ENCODE data around the gene NPTX1.

Gene NPTX1

GRCh38 chr17:80482058-80482318 is 5.6 kb upstream of the NPTX1 start:
- intact Hi-C loops (cut with DNase I; ENCODE audit: low total_unique reads), result no loop called here
- TF ChIP-seq, protein P1, sequence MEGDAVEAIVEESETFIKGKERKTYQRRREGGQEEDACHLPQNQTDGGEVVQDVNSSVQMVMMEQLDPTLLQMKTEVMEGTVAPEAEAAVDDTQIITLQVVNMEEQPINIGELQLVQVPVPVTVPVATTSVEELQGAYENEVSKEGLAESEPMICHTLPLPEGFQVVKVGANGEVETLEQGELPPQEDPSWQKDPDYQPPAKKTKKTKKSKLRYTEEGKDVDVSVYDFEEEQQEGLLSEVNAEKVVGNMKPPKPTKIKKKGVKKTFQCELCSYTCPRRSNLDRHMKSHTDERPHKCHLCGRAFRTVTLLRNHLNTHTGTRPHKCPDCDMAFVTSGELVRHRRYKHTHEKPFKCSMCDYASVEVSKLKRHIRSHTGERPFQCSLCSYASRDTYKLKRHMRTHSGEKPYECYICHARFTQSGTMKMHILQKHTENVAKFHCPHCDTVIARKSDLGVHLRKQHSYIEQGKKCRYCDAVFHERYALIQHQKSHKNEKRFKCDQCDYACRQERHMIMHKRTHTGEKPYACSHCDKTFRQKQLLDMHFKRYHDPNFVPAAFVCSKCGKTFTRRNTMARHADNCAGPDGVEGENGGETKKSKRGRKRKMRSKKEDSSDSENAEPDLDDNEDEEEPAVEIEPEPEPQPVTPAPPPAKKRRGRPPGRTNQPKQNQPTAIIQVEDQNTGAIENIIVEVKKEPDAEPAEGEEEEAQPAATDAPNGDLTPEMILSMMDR (IDR thresholded peaks at IDR 0.05), result no peak
- H3K4me3 ChIP-seq, result no peak overlapping the region
- H3K27me3 ChIP-seq, result peaks cover 34 to 100% of the 10 kb centered on the region in 2 donors
- peaks cover 4 to 22% (median 19%) of the 10 kb centered on the region in 4 donors for H3K4me1 ChIP-seq
- no peaks in the 10 kb centered on the region for H3K36me3 ChIP-seq
- DNase-seq, result no peak
- no peaks in the 10 kb centered on the region for H3K9me3 ChIP-seq
- H3K27ac ChIP-seq, result no peak overlapping the region

- H3K36me3 ChIP-seq, result no peaks in the 10 kb centered on the region
- TF ChIP-seq, protein P1 (IDR thresholded peaks at IDR 0.05), result no peak
- no peak overlapping the region for H3K4me3 ChIP-seq
- DNase-seq, result no peak
- peaks cover 4 to 27% (median 24%) of the 10 kb centered on the region in 4 donors for H3K4me1 ChIP-seq
- H3K27me3 ChIP-seq, result peaks cover 34 to 100% of the 10 kb centered on the region in 2 donors
- H3K9me3 ChIP-seq, result no peaks in the 10 kb centered on the region
- intact Hi-C loops (cut with DNase I; ENCODE audit: low total_unique reads), result no loop called here
- no peak overlapping the region for H3K27ac ChIP-seq
Observed at GRCh38 chr17:80481284-80482057, 5.1 kb upstream of the NPTX1 start.

GRCh38 chr17:80480248-80480647 is 3.8 kb upstream of the NPTX1 start:
- Histone ChIP-seq H3K36me3 (no peaks in the 10 kb centered on the region), H3K4me3 (no peak overlapping the region), H3K9me3 (no peaks in the 10 kb centered on the region), H3K27ac (no peak overlapping the region), H3K4me1 (peaks cover 4 to 40% (median 35%) of the 10 kb centered on the region in 4 donors), H3K27me3 (peaks cover 34 to 99% of the 10 kb centered on the region in 2 donors)
- DNase-seq, result no peak
- intact Hi-C loops (cut with DNase I; ENCODE audit: low total_unique reads), result no loop called here
- TF ChIP-seq, protein P1 (IDR thresholded peaks at IDR 0.05), result no peak

GRCh38 chr17:80479246-80479566 is 2.8 kb upstream of the NPTX1 start:
- H3K27me3 ChIP-seq, result peaks cover 34 to 97% of the 10 kb centered on the region in 2 donors
- H3K36me3 ChIP-seq, result no peaks in the 10 kb centered on the region
- no peak for DNase-seq
- no peak overlapping the region for H3K4me3 ChIP-seq
- no peak overlapping the region for H3K27ac ChIP-seq
- TF ChIP-seq, protein P1 (IDR thresholded peaks at IDR 0.05), result no peak
- peaks cover 4 to 50% (median 43%) of the 10 kb centered on the region in 4 donors for H3K4me1 ChIP-seq
- no peaks in the 10 kb centered on the region for H3K9me3 ChIP-seq
- intact Hi-C loops (cut with DNase I; ENCODE audit: low total_unique reads), result no loop called here

GRCh38 chr17:80478487-80479245 is 2.3 kb upstream of the NPTX1 start:
- intact Hi-C loops (cut with DNase I; ENCODE audit: low total_unique reads), result no loop called here
- H3K9me3 ChIP-seq, result no peaks in the 10 kb centered on the region
- H3K27me3 ChIP-seq, result peaks cover 34 to 97% of the 10 kb centered on the region in 2 donors
- TF ChIP-seq, protein P1 (IDR thresholded peaks at IDR 0.05), result no peak
- no peak overlapping the region for H3K4me3 ChIP-seq
- H3K36me3 ChIP-seq, result no peaks in the 10 kb centered on the region
- no peak for DNase-seq
- H3K4me1 ChIP-seq, result peaks cover 4 to 55% (median 47%) of the 10 kb centered on the region in 4 donors
- H3K27ac ChIP-seq, result no peak overlapping the region

All from tibial artery (tissue), 4 donors.